Bronchus fibroblast of lung (primary cell): ENCODE measurements around the gene SOX13. TPM values are rescaled to one million over a fixed set of nuclear protein-coding genes. Genes with fewer than 3 reads are reported as not detected.

Source experiments
- total RNA-seq: library from RNA; depleted of rRNA; stranded (reverse); fragments of >200 nt; gene quantifications from 2 replicates; pipeline ENCODE4 v1.2.3, GENCODE V29; 2015

SOX13 gene
- 5.6 and 7.1 TPM in 2 replicates for total RNA-seq

DNA sequence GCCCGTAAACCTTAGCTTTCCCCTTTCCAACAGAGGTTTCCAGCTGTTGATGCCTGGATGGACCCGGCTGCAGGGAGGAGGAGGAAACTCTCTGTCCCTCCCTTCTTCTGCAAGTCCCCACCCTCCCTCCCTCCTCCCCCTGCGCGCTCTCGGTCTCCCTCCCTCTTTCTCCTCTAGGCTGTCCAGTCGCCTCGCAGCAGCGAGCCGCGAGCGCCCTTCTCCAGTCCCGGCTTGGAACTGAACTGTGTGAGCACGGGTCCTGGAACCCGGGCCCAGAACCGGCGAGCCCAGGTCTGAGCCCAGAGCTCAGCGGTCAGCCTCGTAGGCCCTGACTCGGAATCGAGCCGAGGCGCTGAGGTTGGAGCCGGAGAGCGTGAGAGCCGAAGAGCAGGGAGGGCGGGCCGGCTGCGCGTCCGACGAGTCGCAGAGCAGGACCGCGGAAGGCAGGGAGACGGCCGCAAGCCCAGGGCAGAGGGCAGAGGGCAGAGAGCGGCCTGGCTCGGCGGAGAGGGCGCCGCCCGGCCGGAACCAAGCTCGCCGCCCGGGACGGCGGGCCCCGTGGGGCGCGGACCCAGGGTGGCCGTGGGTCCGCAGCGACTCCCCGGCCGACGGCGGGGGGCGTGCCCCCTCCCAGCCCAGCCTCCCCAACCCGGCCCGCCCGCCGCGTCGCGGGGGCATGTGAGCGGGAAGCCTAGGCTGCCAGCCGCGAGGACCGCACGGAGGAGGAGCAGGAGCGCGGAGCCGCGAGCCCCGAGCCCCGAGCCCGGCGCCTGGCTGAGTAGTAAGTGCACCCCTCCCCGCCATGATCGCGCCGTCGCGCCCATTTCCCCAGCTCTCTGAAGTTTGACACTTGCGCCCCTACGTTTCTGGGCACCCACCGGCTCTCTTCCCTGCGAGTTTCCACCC lies at the start of gene SOX13:
TSS of gene SOX13 (plus strand) at position 185 of the 906 bp plus-strand sequence. CDS start 39,801 bp downstream, outside the sequence.

DNA sequence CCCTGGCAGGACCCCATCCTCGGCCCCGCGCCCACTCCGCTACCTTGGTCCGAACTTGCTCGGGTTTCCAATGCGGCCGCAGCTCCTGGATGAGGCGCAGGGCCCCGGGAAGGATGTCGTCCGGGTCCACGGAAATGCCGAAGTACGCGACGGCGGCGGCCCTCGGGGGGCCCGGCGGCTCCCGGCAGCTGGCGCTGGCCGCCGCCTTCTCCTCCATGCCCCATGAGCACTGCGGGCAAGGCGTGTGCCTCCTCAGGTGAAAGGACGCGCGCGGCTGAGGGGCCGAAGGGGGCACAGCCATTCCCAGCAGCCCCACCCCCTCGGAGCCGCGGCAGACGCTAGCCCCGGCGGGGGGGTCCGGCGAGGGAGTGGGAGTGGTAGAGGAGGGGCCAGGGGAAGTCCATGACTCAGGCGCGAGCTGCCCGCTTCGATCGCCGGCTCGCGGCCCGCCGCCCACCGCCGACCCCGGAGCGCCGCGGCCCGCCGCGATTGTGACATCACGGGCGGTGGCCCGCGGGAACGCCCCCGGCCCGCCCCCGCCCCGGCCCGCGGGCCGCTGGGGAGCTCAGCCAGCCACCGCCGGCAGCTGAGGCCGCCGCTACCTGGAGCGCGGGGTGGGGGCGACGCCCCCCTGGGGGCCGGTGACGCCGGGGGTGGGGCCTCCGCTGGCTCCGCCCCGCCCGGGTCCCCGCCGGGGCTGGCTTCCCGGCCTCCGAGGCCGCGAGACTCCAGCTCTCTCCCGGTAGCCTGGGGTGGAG lies 78.8 kb downstream of the SOX13 start, which contains the start of gene ETNK2:
TSS of gene ETNK2 (minus strand) at position 493 of the 758 bp plus-strand sequence. CDS start at position 301, 192 bp downstream.

DNA sequence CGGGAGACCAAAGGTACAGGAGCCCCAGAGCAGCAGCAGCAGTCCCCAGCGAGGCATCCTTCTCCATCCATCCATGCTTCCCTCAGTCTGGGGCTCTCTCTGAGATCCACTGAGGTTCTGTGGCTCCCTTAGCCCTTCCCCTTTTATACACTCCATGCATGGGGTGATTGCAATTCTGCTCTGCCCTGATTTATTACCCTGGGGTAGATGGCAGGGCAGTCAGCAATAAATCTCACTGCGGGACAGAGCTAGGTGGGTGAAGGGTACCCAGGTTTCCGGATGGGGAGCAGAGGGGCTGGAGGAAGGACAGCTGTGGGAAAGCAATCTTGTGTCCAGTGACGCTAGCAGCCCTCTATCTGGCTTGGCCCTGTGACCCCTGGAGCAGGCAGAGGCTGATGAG lies 93.3 kb downstream of the SOX13 start, which contains the start of gene REN:
TSS of gene REN (minus strand) at position 119 of the 400 bp plus-strand sequence. CDS start at position 75, 44 bp downstream.

Other genes starting within 250 kb of the SOX13 start
- 69.1 and 109 TPM in 2 replicates for gene SNRPE, start 211.5 kb upstream of the SOX13 start, total RNA-seq
- 7.9 and 8.3 TPM in 2 replicates for gene ETNK2, start 78.9 kb downstream of the SOX13 start, total RNA-seq
- 0.15 and 0.67 TPM in 2 replicates for gene REN, start 93.2 kb downstream of the SOX13 start, total RNA-seq
- 7.6 and 7.9 TPM in 2 replicates for gene KISS1, start 123.4 kb downstream of the SOX13 start, total RNA-seq
- gene GOLT1A, start 140.9 kb downstream of the SOX13 start, total RNA-seq, result not detected in 2 replicates